HFF-Myc (cell line): ENCODE results near the gene CPZ.

Experiments
- DNase-seq: peaks from one replicate; pipeline ENCODE4 v3.0.0-alpha.2; 2011; ENCODE audit warnings: low read depth; ENCODE audit errors: extremely low read depth
- H3K4me3 ChIP-seq: replicated peaks from 2 replicates; pipeline ENCODE4 v1.5.1; 2011; ENCODE audit warnings: low read depth, mild to moderate bottlenecking, control low read depth, low read length
- TF ChIP-seq, protein P1 (sequence below): IDR thresholded peaks from 2 replicates; pipeline ENCODE4 v1.5.1; 2012; ENCODE audit warnings: mild to moderate bottlenecking, low read depth, low read length, control low read depth; ENCODE audit errors: missing control alignments

Gene CPZ

GRCh38 chr4:8599091-8599460, 6.5 kb downstream of the CPZ start:
- TF ChIP-seq, protein P1, sequence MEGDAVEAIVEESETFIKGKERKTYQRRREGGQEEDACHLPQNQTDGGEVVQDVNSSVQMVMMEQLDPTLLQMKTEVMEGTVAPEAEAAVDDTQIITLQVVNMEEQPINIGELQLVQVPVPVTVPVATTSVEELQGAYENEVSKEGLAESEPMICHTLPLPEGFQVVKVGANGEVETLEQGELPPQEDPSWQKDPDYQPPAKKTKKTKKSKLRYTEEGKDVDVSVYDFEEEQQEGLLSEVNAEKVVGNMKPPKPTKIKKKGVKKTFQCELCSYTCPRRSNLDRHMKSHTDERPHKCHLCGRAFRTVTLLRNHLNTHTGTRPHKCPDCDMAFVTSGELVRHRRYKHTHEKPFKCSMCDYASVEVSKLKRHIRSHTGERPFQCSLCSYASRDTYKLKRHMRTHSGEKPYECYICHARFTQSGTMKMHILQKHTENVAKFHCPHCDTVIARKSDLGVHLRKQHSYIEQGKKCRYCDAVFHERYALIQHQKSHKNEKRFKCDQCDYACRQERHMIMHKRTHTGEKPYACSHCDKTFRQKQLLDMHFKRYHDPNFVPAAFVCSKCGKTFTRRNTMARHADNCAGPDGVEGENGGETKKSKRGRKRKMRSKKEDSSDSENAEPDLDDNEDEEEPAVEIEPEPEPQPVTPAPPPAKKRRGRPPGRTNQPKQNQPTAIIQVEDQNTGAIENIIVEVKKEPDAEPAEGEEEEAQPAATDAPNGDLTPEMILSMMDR, result no peak
- no peak for DNase-seq
- H3K4me3 ChIP-seq, result no peak overlapping the region

DNA sequence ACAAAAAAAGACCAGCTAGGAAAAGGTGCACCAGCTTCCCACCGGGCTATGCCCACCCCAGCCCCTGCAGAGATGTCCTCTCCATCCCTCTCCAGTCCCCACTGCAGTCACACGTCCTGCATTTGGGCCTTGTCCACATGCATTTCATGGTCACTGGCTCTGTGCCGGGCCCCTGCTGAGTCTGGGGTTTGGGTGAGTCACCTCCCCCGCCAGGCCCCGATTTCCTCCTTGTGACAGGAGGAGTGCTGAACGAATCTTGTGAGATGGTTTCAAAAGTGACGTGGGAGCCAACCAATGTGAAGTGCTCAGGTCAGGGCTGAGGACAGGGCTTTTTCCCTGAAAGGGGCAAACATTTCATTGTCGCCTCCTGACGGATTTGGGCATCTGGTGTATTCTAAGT, 7.1 kb downstream of the CPZ start:
- TF ChIP-seq, protein P1, result no peak
- DNase-seq, result no peak
- H3K4me3 ChIP-seq, result no peak overlapping the region

- no peak overlapping the region for H3K4me3 ChIP-seq
- TF ChIP-seq, protein P1, result no peak
- DNase-seq, result no peak
Measured at GRCh38 chr4:8600266-8600665, 7.7 kb downstream of the CPZ start.

GRCh38 chr4:8600686-8601085, 8.1 kb downstream of the CPZ start:
- TF ChIP-seq, protein P1, result no peak
- DNase-seq, result no peak
- no peak overlapping the region for H3K4me3 ChIP-seq

DNA sequence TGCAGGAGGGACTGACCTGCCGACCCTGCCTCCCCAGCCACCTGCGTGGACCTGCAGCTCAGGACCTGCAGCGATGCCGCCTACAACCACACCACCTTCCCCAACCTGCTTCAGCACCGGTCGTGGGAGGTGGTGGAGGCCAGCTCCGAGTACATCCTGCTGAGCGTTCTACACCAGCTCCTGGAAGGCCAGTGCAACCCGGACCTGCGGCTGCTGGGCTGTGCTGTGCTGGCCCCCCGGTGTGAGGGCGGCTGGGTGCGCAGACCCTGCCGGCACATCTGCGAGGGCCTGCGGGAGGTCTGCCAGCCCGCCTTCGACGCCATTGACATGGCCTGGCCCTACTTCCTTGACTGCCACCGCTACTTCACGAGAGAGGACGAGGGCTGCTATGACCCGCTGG, 8.5 kb downstream of the CPZ start:
- TF ChIP-seq, protein P1, result no peak
- DNase-seq, result no peak
- no peak overlapping the region for H3K4me3 ChIP-seq

DNA sequence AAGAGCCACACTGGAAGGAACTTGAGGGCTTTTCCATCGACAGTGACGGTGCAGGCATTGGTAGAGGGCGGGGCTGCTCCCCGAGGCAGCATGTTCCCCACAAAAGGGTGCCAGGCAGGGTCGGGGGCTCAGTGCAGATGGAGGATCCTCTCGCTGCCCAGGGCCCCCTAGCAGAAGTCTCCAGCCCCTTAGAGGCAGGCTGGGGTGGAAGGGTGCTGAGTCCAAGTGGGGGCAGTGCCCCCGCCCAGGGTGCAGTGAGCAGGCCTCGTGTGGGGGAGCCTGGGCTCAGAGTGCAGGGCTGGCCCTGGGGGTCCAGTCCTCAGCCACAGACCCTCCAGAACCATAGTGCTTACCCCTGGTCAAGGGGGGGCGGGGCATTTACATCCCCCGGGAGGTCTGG, 9.0 kb downstream of the CPZ start:
- H3K4me3 ChIP-seq, result no peak overlapping the region
- TF ChIP-seq, protein P1, result no peak
- no peak for DNase-seq

GRCh38 chr4:8602686-8603430, 10.3 kb downstream of the CPZ start:
- H3K4me3 ChIP-seq, result no peak overlapping the region
- DNase-seq, result no peak
- TF ChIP-seq, protein P1, result no peak
